GM06990 (cell line): ENCODE measurements around the gene UNCX.
"Not testable (repeated sequence)": the region's sequence is repeated elsewhere in the genome, so short reads cannot be mapped to it uniquely, and the experiment has no call there.

Experiments used
- DNase-seq: peaks from one replicate; pipeline ENCODE4 v3.0.0-alpha.2; 2011; ENCODE audit not compliant: insufficient read length; ENCODE audit errors: extremely low read depth
- H3K27me3 ChIP-seq: replicated peaks from 2 replicates; pipeline ENCODE4 v1.6.0; 2011; ENCODE audit warnings: low read length; ENCODE audit not compliant: control insufficient read depth, insufficient read depth
- H3K36me3 ChIP-seq: 2 replicates; pipeline ENCODE4 v1.5.1; 2011; ENCODE audit warnings: low read length; ENCODE audit not compliant: control insufficient read depth, insufficient read depth
- H3K4me3 ChIP-seq: replicated peaks from 2 replicates; pipeline ENCODE4 v1.5.1; 2011; ENCODE audit warnings: low read depth, mild to moderate bottlenecking, control low read depth, low read length
- TF ChIP-seq, protein P1 (sequence below): IDR thresholded peaks from 2 replicates; pipeline ENCODE4 v1.5.1; 2011; ENCODE audit warnings: low read length, control low read depth, mild to moderate bottlenecking, inconsistent platforms; ENCODE audit not compliant: insufficient read depth, poor library complexity, severe bottlenecking

The UNCX gene

DNA sequence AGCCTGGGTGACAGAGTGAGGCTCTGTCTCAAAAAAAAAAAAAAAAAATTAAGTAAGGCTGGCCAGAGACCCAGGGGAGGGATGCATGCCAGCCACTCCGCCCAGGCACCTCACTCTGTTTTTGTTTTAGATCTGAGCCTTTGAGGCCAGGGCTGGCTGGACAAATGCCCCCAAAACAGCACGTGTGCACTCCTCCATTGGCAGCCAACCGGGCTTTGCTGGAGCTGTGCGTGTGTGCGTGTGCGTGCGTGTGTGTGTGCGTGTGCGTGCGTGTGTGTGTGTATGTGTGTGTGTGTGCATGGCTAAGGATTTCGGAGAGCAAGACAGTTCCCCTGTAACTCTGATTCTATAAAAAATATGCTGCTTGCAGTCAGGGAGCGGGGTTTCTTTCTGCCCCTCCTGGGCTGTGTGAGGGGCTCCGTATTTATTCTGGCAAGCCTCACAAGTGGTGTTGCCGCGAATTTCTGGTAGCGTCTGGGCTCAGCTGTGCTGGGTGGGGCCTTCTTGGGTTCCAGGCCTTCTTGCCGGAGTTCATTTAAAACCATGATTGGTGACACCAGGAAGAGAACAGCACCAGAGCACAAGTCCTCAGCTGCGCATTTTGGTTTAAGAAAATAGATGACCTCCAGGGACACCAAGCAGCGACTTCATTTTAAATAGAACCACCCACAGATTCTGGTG, 28.1 kb upstream of the UNCX start:
- Histone ChIP-seq H3K4me3 (no peak overlapping the region), H3K27me3 (no peaks in the 10 kb centered on the region; the same call in 1 of the 2 replicates), H3K36me3 (no peaks in the 10 kb centered on the region)
- TF ChIP-seq, protein P1, sequence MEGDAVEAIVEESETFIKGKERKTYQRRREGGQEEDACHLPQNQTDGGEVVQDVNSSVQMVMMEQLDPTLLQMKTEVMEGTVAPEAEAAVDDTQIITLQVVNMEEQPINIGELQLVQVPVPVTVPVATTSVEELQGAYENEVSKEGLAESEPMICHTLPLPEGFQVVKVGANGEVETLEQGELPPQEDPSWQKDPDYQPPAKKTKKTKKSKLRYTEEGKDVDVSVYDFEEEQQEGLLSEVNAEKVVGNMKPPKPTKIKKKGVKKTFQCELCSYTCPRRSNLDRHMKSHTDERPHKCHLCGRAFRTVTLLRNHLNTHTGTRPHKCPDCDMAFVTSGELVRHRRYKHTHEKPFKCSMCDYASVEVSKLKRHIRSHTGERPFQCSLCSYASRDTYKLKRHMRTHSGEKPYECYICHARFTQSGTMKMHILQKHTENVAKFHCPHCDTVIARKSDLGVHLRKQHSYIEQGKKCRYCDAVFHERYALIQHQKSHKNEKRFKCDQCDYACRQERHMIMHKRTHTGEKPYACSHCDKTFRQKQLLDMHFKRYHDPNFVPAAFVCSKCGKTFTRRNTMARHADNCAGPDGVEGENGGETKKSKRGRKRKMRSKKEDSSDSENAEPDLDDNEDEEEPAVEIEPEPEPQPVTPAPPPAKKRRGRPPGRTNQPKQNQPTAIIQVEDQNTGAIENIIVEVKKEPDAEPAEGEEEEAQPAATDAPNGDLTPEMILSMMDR: no peak
- no peak for DNase-seq

DNA sequence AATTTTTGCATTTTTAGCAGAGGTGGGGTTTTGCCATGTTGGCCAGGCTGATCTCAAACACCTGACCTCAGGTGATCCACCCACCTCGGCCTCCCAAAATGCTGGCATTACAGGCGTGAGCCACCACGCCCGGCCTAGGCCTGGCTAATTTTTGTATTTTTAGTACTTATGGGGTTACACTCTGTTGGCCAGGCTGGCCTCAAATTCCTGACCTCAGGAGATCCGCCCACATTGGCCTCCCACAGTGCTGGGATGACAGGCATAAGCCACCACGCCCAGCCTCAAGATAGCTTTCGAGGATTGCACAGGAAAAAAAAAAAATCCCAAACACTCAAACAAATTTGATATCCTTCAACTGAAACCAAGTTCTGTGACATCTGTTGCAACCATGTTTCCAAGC, 26.9 kb upstream of the UNCX start:
- not testable (repeated sequence) for H3K36me3 ChIP-seq, DNase-seq, H3K27me3 ChIP-seq, H3K4me3 ChIP-seq

DNA sequence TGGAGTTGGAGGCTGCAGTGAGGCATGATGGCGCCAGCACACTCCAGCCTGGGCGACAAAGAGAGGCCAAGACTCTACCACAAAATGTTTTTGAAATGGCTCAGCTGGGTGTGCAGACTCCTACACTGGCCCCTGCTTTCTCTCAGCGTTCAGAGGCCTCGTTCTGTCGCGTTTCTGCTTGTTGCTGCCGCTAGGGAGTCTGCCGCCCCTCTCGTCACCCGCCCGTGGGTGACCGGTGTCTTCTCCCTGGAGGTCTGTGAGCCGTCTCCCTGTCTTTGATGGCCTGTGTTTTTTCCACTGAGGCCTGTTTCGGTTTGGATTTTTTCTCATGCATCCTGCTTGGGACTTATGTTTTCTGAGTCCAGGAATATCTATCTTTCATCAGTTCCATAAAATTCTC, 23.6 kb upstream of the UNCX start:
- no peak overlapping the region for H3K4me3 ChIP-seq
- H3K36me3 ChIP-seq: no peaks in the 10 kb centered on the region
- TF ChIP-seq, protein P1: no peak
- H3K27me3 ChIP-seq: no peaks in the 10 kb centered on the region; the same call in none of the 2 replicates
- DNase-seq: no peak

- H3K4me3 ChIP-seq: no peak overlapping the region
- TF ChIP-seq, protein P1: no peak
- no peaks in the 10 kb centered on the region; the same call in none of the 2 replicates for H3K27me3 ChIP-seq
- DNase-seq: no peak
- no peaks in the 10 kb centered on the region for H3K36me3 ChIP-seq
Observed at GRCh38 chr7:1210321-1210978, 22.2 kb upstream of the UNCX start.

GRCh38 chr7:1210979-1211608, 21.6 kb upstream of the UNCX start:
- no peak for DNase-seq
- H3K27me3 ChIP-seq: no peaks in the 10 kb centered on the region; the same call in none of the 2 replicates

More at GRCh38 chr7:1210979-1211608, 21.6 kb upstream of the UNCX start:
- TF ChIP-seq, protein P1: no peak
- no peak overlapping the region for H3K4me3 ChIP-seq
- no peaks in the 10 kb centered on the region for H3K36me3 ChIP-seq
